GM12878 (cell line): Measurements from ENCODE around the gene CDC16.
A peak's percentile ranks its signal among the peaks of the same experiment; 100 is the strongest.

Experiments
- CTCF ChIP-seq, 3 experiments: IDR thresholded peaks in 2 of 3; conservative IDR thresholded peaks in 1 of 3; 2 replicates each; pipeline ENCODE4 v1.5.1; 2011; ENCODE audit warnings: low read depth in 3 of 3, low read length in 3 of 3, mild to moderate bottlenecking in 3 of 3, control low read depth in 2 of 3, moderate library complexity in 2 of 3, inconsistent platforms in 1 of 3, mixed read lengths in 1 of 3; ENCODE audit not compliant: control insufficient read depth in 2 of 3, insufficient read depth in 1 of 3; ENCODE audit errors: extremely low read depth in 1 of 3
- NBN ChIP-seq: fragments of 450-650 bp; IDR thresholded peaks from 2 replicates; pipeline ENCODE4 v1.6.1; 2016
- PRDM15 ChIP-seq: fragments of 450-650 bp; formaldehyde crosslinking; IDR thresholded peaks from 2 replicates; pipeline ENCODE4 v1.4.0; 2020; ENCODE audit warnings: mild to moderate bottlenecking, moderate library complexity
- RELA ChIP-seq: fragments of 450-650 bp; IDR thresholded peaks from 2 replicates; pipeline ENCODE4 v1.8.0; 2014; ENCODE audit warnings: borderline replicate concordance; ENCODE audit not compliant: partially characterized antibody
- REST ChIP-seq: IDR thresholded peaks from 2 replicates; pipeline ENCODE4 v1.6.1; 2012; ENCODE audit warnings: mild to moderate bottlenecking, low read depth, low read length
- RFX5 ChIP-seq: IDR thresholded peaks from 2 replicates; pipeline ENCODE4 v1.6.1; 2011; ENCODE audit warnings: low read depth, low read length, improper control_type of control experiment
- SIN3A ChIP-seq: IDR thresholded peaks from 2 replicates; pipeline ENCODE4 v1.6.1; 2012; ENCODE audit warnings: low read depth, low read length, improper control_type of control experiment

- peak in 1 of 3 experiments; percentile 12; a peak in 1 of 6 replicates for TF ChIP-seq CTCF (IDR thresholded peaks at IDR 0.05 in 2 of 3, conservative IDR thresholded peaks at IDR 0.05 in 1 of 3; ENCODE audit: control insufficient read depth in 2 of 3, extremely low read depth in 1 of 3, insufficient read depth in 1 of 3, low read depth in 3 of 3, low read length in 3 of 3)
- 0 out of 2 replicates have a peak, but pooled peaks have one; percentile 8 for TF ChIP-seq NBN
- no peak; the same call in 1 of the 2 replicates for TF ChIP-seq SIN3A
- no peak for TF ChIP-seq PRDM15 (CRISPR knock-in tag)
- no peak for TF ChIP-seq RELA
- no peak for TF ChIP-seq REST
- peak; percentile 69; the same call in 1 of the 2 replicates for TF ChIP-seq RFX5
These were observed 79.6 kb downstream of the CDC16 start, which contains the start of gene CHAMP1 for GRCh38 chr13:114314074-114314912.
